Pancreas (tissue), 10 donors: ENCODE data around the gene RPL27A. TPM values are rescaled to one million over a fixed set of nuclear protein-coding genes. Genes with fewer than 3 reads are reported as not detected.

Source experiments
- ATAC-seq, 4 donors: fragments of 200-7000 bp; cut with Tn5 transposase; one replicate each; pipeline versions ENCODE4 v1.8.0 to v1.9.1; 2020; ENCODE audit warnings: mild to moderate bottlenecking in 4 of 4, moderate library complexity in 4 of 4
- DNase-seq, 6 donors: peaks; one replicate each; pipeline ENCODE4 v3.0.0-alpha.2; 2020
- FAIRE-seq: peaks from 2 replicates; lab custom pipeline; 2012; peaks lifted over from hg19 to GRCh38; lab: Jason Lieb, UNC
- H3K27ac ChIP-seq, 4 donors: fragments of 200-600 bp; sonication (generic); 1 replicate in 3 of 4; 2 replicates in 1 of 4; pipeline versions ENCODE4 v1.5.0 to v1.8.0; 2020
- H3K27me3 ChIP-seq, 4 donors: fragments of 200-600 bp; one replicate each; pipeline ENCODE4 v1.8.0; 2021
- H3K36me3 ChIP-seq, 3 donors: fragments of 200-600 bp; sonication (generic) in 1 of 3; one replicate each; pipeline versions ENCODE4 v1.5.0 to v1.8.0; 2020 to 2021
- H3K4me1 ChIP-seq, 3 donors: fragments of 200-600 bp; one replicate each; pipeline ENCODE4 v1.8.0; 2021
- H3K4me3 ChIP-seq, 4 donors: fragments of 200-600 bp; sonication (generic) in 2 of 4; one replicate each; pipeline versions ENCODE4 v1.5.0 to v1.8.0; 2020 to 2021
- H3K9me3 ChIP-seq, 4 donors: fragments of 200-600 bp; one replicate each; pipeline ENCODE4 v1.8.0; 2021
- WGBS, 2 donors: extraction: QIAGEN DNeasy Blood & Tissue Kit; methylation state at CpG; one replicate each; pipeline ENCODE4 v1.1.7; 2013; 5-methylcytosine and 5-hydroxymethylcytosine counted together
- intact Hi-C, 3 donors: fragments of 100-400 bp; cut with DNase I; formaldehyde crosslinking; loops; one replicate each; pipeline versions ENCODE4 v1.11.1 to v1.14.2; 2022
- polyA plus RNA-seq, 2 donors: library from polyadenylated mRNA; stranded (reverse); fragments of 200-250 nt; gene quantifications; one replicate each; pipeline ENCODE4 v1.2.3, GENCODE V29; 2013
- total RNA-seq, 6 donors: library from RNA; stranded (reverse); fragmentation: NEBNext Ultra II Directional in 4 of 6; extraction: Animal tissue kit (Norgen Biotek cat#: 25700) in 4 of 6; gene quantifications; one replicate each; pipeline versions ENCODE4 v1.2.1 to v1.2.4, GENCODE V29; 2021 to 2023
- TF ChIP-seq, protein P1 (sequence below), 4 donors: fragments of 200-600 bp; sonication (generic) in 3 of 4; IDR thresholded peaks; one replicate each; pipeline versions ENCODE4 v1.5.0 to v1.8.0; 2021; ENCODE audit warnings: antibody characterized with exemption in 4 of 4
- donor health status: healthy with polysubstance abuse.
- donor health status: DM: no; HTN: no; CAD: no; lungs with moderate emphysema.
- donor health status: DM: no; HTN: no; CAD: no.
- donor health status: control.
- donor health status: control.
- donor health status: Bipolar disorder and iron deficiency.
- donor health status: DM: yes; HTN: yes; CAD: no.
- donor health status: DM: no; HTN: no; CAD: no.
- donor health status: DM: no; HTN: no; CAD: no.
- donor health status: DM: yes; HTN: yes; CAD: no.

RPL27A gene
- total and polyA plus RNA-seq, 8 donors, result 321 to 2,393 (median 619) TPM

DNA sequence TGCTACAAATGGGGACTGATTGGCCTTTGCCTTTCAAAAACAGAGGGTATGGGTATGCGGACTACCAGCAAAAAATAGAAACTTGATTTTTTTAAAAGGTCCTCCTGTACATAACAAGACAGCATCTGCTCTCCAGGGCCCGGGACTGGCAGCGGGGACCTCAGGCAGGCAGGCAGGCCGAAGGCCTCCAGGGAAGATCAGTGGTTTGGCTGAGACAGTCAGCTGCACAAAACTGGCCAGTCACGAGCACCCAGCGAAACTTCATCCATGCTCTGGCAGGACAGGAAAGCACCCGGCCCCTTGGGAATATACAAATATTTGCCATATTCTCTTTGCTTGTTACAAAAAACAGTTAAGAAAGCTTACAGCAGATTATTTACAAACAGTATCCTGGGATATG is 11.0 kb downstream of the RPL27A start:
- 89 to 93% methylated on average over 7 of the region's 7 CpGs for WGBS, 2 donors
- DNase-seq (no peak), FAIRE-seq (no peak), ATAC-seq (no peak)
- intact Hi-C loops, result loop anchor here in 1 of 3 donors (10.0 kb wide), 1 partner anchor 111 kb away; no protein-coding TSS in a partner anchor
- no peak overlapping the region for H3K27ac ChIP-seq
- TF ChIP-seq, protein P1, sequence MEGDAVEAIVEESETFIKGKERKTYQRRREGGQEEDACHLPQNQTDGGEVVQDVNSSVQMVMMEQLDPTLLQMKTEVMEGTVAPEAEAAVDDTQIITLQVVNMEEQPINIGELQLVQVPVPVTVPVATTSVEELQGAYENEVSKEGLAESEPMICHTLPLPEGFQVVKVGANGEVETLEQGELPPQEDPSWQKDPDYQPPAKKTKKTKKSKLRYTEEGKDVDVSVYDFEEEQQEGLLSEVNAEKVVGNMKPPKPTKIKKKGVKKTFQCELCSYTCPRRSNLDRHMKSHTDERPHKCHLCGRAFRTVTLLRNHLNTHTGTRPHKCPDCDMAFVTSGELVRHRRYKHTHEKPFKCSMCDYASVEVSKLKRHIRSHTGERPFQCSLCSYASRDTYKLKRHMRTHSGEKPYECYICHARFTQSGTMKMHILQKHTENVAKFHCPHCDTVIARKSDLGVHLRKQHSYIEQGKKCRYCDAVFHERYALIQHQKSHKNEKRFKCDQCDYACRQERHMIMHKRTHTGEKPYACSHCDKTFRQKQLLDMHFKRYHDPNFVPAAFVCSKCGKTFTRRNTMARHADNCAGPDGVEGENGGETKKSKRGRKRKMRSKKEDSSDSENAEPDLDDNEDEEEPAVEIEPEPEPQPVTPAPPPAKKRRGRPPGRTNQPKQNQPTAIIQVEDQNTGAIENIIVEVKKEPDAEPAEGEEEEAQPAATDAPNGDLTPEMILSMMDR (IDR thresholded peaks at IDR 0.05), result no peak
- no peaks in the 10 kb centered on the region for H3K9me3 ChIP-seq
- H3K4me3 ChIP-seq, result no peak overlapping the region
- H3K36me3 ChIP-seq, result peaks cover 0 to 56% (median 21%) of the 10 kb centered on the region in 3 donors
- no peaks in the 10 kb centered on the region for H3K27me3 ChIP-seq
- peaks cover 3 to 6% (median 5%) of the 10 kb centered on the region in 3 donors for H3K4me1 ChIP-seq

DNA sequence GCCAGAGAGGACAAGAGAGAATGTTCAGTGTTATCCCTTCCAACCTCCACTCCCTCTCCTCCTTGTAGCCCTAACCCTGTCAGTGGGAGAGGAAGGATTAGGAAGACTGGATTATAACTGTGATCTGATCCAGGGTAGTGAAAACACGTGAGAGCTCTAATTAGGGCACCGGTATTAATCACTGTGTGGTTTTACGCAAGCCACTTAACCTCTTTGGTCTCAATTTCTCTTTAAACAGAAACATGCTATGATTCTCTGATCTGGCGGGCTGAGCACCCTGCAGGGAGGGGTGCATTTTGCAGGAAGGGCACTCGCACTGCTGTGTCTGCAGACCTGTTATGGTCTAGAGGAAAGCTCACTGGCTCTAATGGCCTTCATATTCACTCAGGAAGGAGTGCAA is 11.5 kb downstream of the RPL27A start:
- DNase-seq (no peak), FAIRE-seq (no peak), ATAC-seq (no peak)
- Histone ChIP-seq H3K4me3 (no peak overlapping the region), H3K9me3 (no peaks in the 10 kb centered on the region), H3K27ac (no peak overlapping the region), H3K4me1 (peaks cover 4 to 8% (median 4%) of the 10 kb centered on the region in 3 donors), H3K36me3 (peaks cover 0 to 56% (median 21%) of the 10 kb centered on the region in 3 donors), H3K27me3 (no peaks in the 10 kb centered on the region)
- TF ChIP-seq, protein P1 (IDR thresholded peaks at IDR 0.05), result no peak
- intact Hi-C loops, result loop anchor here in 1 of 3 donors (10.0 kb wide), 1 partner anchor 111 kb away; no protein-coding TSS in a partner anchor
- 85 to 87% methylated on average over 5 of the region's 5 CpGs for WGBS, 2 donors

DNA sequence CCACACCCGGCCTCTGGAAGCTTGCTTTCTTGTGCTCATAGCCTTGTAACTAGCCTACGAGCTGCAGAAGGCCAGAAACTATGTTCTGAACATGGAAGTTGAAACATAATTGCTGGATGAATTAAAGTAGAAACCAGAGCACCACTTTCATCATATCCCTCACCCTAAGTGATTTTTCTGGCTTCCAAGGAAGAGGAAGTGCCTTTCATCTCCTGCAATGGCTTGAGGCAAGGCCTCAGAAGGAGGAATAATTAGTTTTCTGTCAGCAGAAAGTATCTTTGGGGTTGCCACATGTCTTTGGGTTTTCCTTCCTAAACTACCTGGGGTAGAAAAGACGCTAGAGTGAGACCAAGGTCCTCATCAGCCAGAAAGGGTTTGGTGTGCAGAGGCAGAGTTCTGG is 14.5 kb downstream of the RPL27A start:
- FAIRE-seq (no peak), ATAC-seq (no peak), DNase-seq (no peak)
- TF ChIP-seq, protein P1 (IDR thresholded peaks at IDR 0.05), result no peak
- WGBS, 2 donors, result 94 to 95% methylated on average over 3 of the region's 3 CpGs
- no peaks in the 10 kb centered on the region for H3K9me3 ChIP-seq
- intact Hi-C loops, result loop anchor here in 1 of 3 donors (10.0 kb wide), 1 partner anchor 108 kb away; no protein-coding TSS in a partner anchor
- H3K4me1 ChIP-seq, result peaks cover 7 to 15% (median 10%) of the 10 kb centered on the region in 3 donors
- H3K27me3 ChIP-seq, result no peaks in the 10 kb centered on the region
- H3K4me3 ChIP-seq, result no peak overlapping the region
- no peak overlapping the region for H3K27ac ChIP-seq
- H3K36me3 ChIP-seq, result peaks cover 0 to 56% (median 21%) of the 10 kb centered on the region in 3 donors

DNA sequence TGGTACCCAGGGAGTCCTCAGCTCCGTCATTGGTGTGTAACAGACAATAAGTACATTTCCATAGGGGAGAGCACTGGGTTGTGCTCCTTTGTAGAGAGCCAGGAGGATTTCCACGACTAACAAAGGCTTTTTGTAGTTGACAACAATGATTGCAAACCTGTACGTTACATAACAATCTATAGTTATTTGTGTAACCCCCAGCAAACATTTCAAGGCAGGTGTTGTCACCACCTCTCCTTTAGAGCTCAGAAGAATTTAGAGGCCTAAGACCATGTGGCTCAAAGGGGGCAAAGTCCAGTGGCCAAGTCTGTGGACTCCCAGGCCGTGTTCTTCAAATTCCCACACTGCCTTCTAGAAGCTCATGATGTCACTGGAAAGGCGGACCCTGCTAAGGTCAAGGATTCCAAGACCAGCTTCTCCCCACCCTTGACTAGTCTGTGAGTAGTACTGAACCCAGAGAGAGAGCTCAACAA is 15.8 kb downstream of the RPL27A start:
- TF ChIP-seq, protein P1 (IDR thresholded peaks at IDR 0.05), result no peak
- H3K4me1 ChIP-seq, result peaks cover 7 to 15% (median 10%) of the 10 kb centered on the region in 3 donors
- H3K27me3 ChIP-seq, result no peaks in the 10 kb centered on the region
- H3K4me3 ChIP-seq, result no peak overlapping the region
- intact Hi-C loops, result loop anchor here in 1 of 3 donors (10.0 kb wide), 1 partner anchor 106 kb away; no protein-coding TSS in a partner anchor
- H3K27ac ChIP-seq, result peak overlapping the region; percentile 71 to 83 (median 78)
- 45 to 51% methylated on average over 5 of the region's 5 CpGs for WGBS, 2 donors
- FAIRE-seq (no peak), DNase-seq (no peak), ATAC-seq (peak in 1 of 4 donors; percentile 38)
- no peaks in the 10 kb centered on the region for H3K9me3 ChIP-seq
- peaks cover 0 to 44% (median 17%) of the 10 kb centered on the region in 3 donors for H3K36me3 ChIP-seq

DNA sequence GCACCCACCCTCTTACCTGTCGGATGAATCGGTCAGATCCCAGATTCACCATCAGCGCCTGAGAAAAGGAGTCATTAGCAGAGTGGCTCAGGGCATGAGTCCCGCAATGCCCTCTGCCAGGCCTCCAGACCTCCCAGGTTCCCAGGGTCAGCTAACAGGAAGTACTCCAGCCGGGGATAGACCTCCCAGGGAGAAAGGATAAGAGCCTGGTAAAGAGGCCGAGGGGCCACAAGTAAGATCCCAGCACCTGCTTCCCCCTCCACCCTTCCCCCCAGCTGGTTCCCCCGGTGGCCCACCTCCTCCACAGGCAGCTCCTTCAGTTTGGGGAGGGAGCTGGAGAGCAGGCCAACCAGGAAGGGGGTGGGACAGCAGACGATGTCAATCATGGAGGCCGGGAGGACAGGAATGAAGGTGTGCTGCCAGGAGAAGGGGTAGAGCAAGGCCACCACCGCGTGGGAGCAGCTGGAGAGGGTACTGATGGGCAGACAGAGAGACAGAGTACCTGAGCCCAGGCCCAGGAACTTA is 16.4 kb downstream of the RPL27A start:
- 50 to 55% methylated on average over 11 of the region's 11 CpGs for WGBS, 2 donors
- H3K4me3 ChIP-seq, result no peak overlapping the region
- peaks cover 0 to 42% (median 12%) of the 10 kb centered on the region in 3 donors for H3K36me3 ChIP-seq
- ATAC-seq (peak; percentile 41 to 58 (median 53)), FAIRE-seq (no peak), DNase-seq (no peak)
- no peaks in the 10 kb centered on the region for H3K9me3 ChIP-seq
- peaks cover 7 to 15% (median 10%) of the 10 kb centered on the region in 3 donors for H3K4me1 ChIP-seq
- H3K27me3 ChIP-seq, result no peaks in the 10 kb centered on the region
- peak overlapping the region; percentile 71 to 83 (median 78) for H3K27ac ChIP-seq
- intact Hi-C loops, result loop anchor here in 1 of 3 donors (10.0 kb wide), 1 partner anchor 106 kb away; no protein-coding TSS in a partner anchor
- TF ChIP-seq, protein P1 (IDR thresholded peaks at IDR 0.05), result no peak
